MCF 10A (cell line): ENCODE results near the gene MRNIP. TPM values are rescaled to one million over a fixed set of nuclear protein-coding genes. Genes with fewer than 3 reads are reported as not detected.

Source experiments
- BruUV-seq: library from RNA; stranded (reverse); fragments of 400-500 nt; replicated peaks from 2 replicates; lab custom pipeline; 2021; lab: Mats Ljungman, UMichigan
- CTCF ChIA-PET: fragments of 300-600 bp; sonication (Branson Sonifier 250); formaldehyde crosslinking; extraction: SDS; loops from one replicate; lab custom pipeline; 2021; ENCODE audit warnings: antibody characterized with exemption, inconsistent platforms; lab: Yijun Ruan, JAX
- POLR2A ChIA-PET: fragments of 300-600, 350-650 bp; sonication (Branson Sonifier 250); formaldehyde crosslinking; extraction: SDS; loops from one replicate; lab custom pipeline; 2020; ENCODE audit warnings: antibody characterized with exemption, inconsistent platforms; lab: Yijun Ruan, JAX
- DNase-seq: peaks from one replicate; pipeline ENCODE4 v3.0.0-alpha.2; 2018; ENCODE audit not compliant: unreplicated experiment
- H3K27ac Mint-ChIP-seq: one replicate; pipeline ENCODE4 v1.8.0; 2022; ENCODE audit warnings: mild to moderate bottlenecking, low read depth, mixed read lengths; ENCODE audit not compliant: unreplicated experiment
- H3K27me3 Mint-ChIP-seq: one replicate; pipeline ENCODE4 v1.8.0; 2022; ENCODE audit warnings: mixed read lengths; ENCODE audit not compliant: insufficient read depth, unreplicated experiment
- H3K36me3 Mint-ChIP-seq: one replicate; pipeline ENCODE4 v1.8.0; 2022; ENCODE audit warnings: mild to moderate bottlenecking, moderate library complexity, mixed read lengths; ENCODE audit not compliant: insufficient read depth, unreplicated experiment
- H3K4me1 Mint-ChIP-seq: one replicate; pipeline ENCODE4 v1.8.0; 2022; ENCODE audit warnings: mixed read lengths; ENCODE audit not compliant: insufficient read depth, unreplicated experiment
- H3K4me3 Mint-ChIP-seq: one replicate; pipeline ENCODE4 v1.8.0; 2022; ENCODE audit warnings: mild to moderate bottlenecking, moderate library complexity, mixed read lengths; ENCODE audit not compliant: unreplicated experiment
- H3K9me3 Mint-ChIP-seq: one replicate; pipeline ENCODE4 v1.8.0; 2022; ENCODE audit warnings: mixed read lengths; ENCODE audit not compliant: unreplicated experiment
- CTCF ChIP-seq: fragments of 200-600 bp; IDR thresholded peaks from one replicate; pipeline ENCODE4 v1.8.0; 2022; ENCODE audit warnings: antibody characterized with exemption, mild to moderate bottlenecking; ENCODE audit not compliant: unreplicated experiment
- intact Hi-C: fragments of 100-400 bp; cut with micrococcal nuclease; formaldehyde crosslinking; loops from 2 replicates; pipeline ENCODE4 v1.14.1; 2022
- total RNA-seq: library from RNA; stranded (reverse); gene quantifications from 2 replicates; pipeline ENCODE4 v1.2.3, GENCODE V29; 2022

MRNIP gene
- total RNA-seq, 1 experiment from 2014 or later: 42.8 TPM

- H3K27me3 Mint-ChIP-seq: no peaks in the 10 kb centered on the region
- H3K27ac Mint-ChIP-seq: no peak overlapping the region
- TF ChIP-seq CTCF: peak; percentile 39
- ChIA-PET POLR2A (interaction anchor here (1.0 to 3.2 kb wide), 5 partner anchors 9 to 1321 kb away, joined by 3 to 18 read pairs (median 4); partner anchors contain the start of gene MRNIP), CTCF (no interaction called here)
- peaks cover 80% of the 10 kb centered on the region for H3K36me3 Mint-ChIP-seq
- no TSS peak for BruUV-seq
- no peak overlapping the region for H3K4me3 Mint-ChIP-seq
- intact Hi-C loops: no loop called here
- H3K4me1 Mint-ChIP-seq: peaks cover under 1% of the 10 kb centered on the region
- no peaks in the 10 kb centered on the region for H3K9me3 Mint-ChIP-seq
- DNase-seq: peak; percentile 65
Measured at GRCh38 chr5:179870403-179870903, 11.8 kb upstream of the MRNIP start.

- DNase-seq: no peak
- Mint-ChIP-seq H3K4me3 (no peak overlapping the region), H3K36me3 (peaks cover 80% of the 10 kb centered on the region), H3K4me1 (peaks cover 7% of the 10 kb centered on the region), H3K9me3 (no peaks in the 10 kb centered on the region), H3K27ac (no peak overlapping the region), H3K27me3 (no peaks in the 10 kb centered on the region)
- intact Hi-C loops: no loop called here
- BruUV-seq: no TSS peak
- CTCF ChIA-PET: interaction anchor here (0.6 to 1.3 kb wide), 4 partner anchors 9 to 729 kb away, joined by 3 to 4 read pairs (median 4); no protein-coding TSS in a partner anchor
- POLR2A ChIA-PET: interaction anchor here (0.6 to 3.2 kb wide), 7 partner anchors 7 to 1650 kb away, joined by 3 to 18 read pairs (median 3); partner anchors contain the start of gene MRNIP
- TF ChIP-seq CTCF: no peak
Measured at GRCh38 chr5:179869641-179870402, 11.2 kb upstream of the MRNIP start.

- H3K9me3 Mint-ChIP-seq: no peaks in the 10 kb centered on the region
- ChIA-PET POLR2A (interaction anchor here (0.7 to 3.2 kb wide), 6 partner anchors 8 to 1649 kb away, joined by 3 to 18 read pairs (median 4); partner anchors contain the start of gene MRNIP), CTCF (interaction anchor here (0.6 to 1.3 kb wide), 5 partner anchors 9 to 730 kb away, joined by 3 to 4 read pairs (median 3); no protein-coding TSS in a partner anchor)
- peaks cover 7% of the 10 kb centered on the region for H3K4me1 Mint-ChIP-seq
- H3K4me3 Mint-ChIP-seq: no peak overlapping the region
- DNase-seq: no peak
- H3K27ac Mint-ChIP-seq: no peak overlapping the region
- no peaks in the 10 kb centered on the region for H3K27me3 Mint-ChIP-seq
- intact Hi-C loops: no loop called here
- TF ChIP-seq CTCF: no peak
- BruUV-seq: no TSS peak
- peaks cover 84% of the 10 kb centered on the region for H3K36me3 Mint-ChIP-seq
Measured at GRCh38 chr5:179869101-179869500, 10.5 kb upstream of the MRNIP start.

- intact Hi-C loops: no loop called here
- Mint-ChIP-seq H3K4me1 (peaks cover 7% of the 10 kb centered on the region), H3K9me3 (no peaks in the 10 kb centered on the region), H3K27ac (no peak overlapping the region), H3K36me3 (peaks cover 89% of the 10 kb centered on the region), H3K27me3 (no peaks in the 10 kb centered on the region), H3K4me3 (no peak overlapping the region)
- POLR2A ChIA-PET: interaction anchor here (0.9 to 2.2 kb wide), 3 partner anchors 9 to 10 kb away, joined by 3 to 4 read pairs (median 4); partner anchors contain the start of gene MRNIP
- no peak for TF ChIP-seq CTCF
- BruUV-seq: no TSS peak
- no peak for DNase-seq
- CTCF ChIA-PET: interaction anchor here (0.6 to 1.1 kb wide), 2 partner anchors 46 to 425 kb away, joined by 3 read pairs; no protein-coding TSS in a partner anchor
Measured at GRCh38 chr5:179868541-179868940, 9.9 kb upstream of the MRNIP start.
